ENCODE data around the gene ADAMTS20.

Gene ADAMTS20

GRCh38 chr12:43307126-43307525 lies 244.9 kb downstream of the ADAMTS20 start:
- no peak for DNase-seq

GRCh38 chr12:43306066-43306465 lies 245.9 kb downstream of the ADAMTS20 start:
- DNase-seq: no peak

- DNase-seq: no peak
Observed at GRCh38 chr12:43305065-43305464, 246.9 kb downstream of the ADAMTS20 start.
